ENCODE measurements around the gene UGT1A5.
"Not testable (repeated sequence)": the region's sequence is repeated elsewhere in the genome, so short reads cannot be mapped to it uniquely, and the experiment has no call there.

Gene UGT1A5

DNA sequence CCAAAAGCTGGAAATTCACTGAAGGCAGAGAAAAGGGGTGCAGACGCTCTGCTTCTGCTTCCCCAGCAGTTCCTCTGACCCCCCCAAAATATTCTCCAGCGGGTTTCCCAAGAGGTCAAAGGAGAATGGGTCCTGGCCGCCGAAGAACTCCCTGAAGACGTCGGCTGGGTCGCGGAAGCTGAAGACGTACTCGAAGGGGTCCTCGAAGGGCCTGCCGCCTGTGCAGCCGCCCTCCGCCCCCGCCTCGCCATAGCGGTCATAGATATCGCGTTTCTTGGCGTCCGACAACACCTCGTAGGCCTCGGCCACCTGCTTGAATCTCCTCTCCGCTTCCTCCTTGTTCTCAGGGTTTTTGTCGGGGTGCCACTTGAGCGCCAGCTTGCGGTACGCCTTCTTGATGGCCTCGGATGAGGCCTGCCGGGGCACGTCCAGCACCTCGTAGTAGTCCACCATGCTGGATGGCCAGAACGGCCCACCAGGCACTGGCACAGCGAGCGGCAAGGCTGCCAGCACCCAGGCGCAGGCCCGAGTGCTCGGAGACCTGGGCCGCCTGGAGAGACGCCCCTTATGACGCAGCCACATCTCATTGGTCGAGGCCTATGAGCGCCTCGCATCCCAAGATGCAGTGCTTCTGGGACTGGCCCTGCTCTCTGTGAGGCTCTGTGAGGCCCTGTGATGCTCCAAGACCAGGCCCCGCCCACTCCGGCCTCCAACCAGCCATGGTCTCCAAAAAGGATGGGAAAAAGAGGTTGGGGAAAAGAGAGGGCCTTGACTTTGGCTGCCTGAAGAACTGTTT lies 31.0 kb downstream of the UGT1A5 start (continued):
- TF ChIP-seq AEBP2 (tag by site-specific recombination; IDR thresholded peaks at IDR 0.05; ENCODE audit: borderline replicate concordance), result no peak
- TF ChIP-seq HIC1 (tag by site-specific recombination; IDR thresholded peaks at IDR 0.05), result no peak

DNA sequence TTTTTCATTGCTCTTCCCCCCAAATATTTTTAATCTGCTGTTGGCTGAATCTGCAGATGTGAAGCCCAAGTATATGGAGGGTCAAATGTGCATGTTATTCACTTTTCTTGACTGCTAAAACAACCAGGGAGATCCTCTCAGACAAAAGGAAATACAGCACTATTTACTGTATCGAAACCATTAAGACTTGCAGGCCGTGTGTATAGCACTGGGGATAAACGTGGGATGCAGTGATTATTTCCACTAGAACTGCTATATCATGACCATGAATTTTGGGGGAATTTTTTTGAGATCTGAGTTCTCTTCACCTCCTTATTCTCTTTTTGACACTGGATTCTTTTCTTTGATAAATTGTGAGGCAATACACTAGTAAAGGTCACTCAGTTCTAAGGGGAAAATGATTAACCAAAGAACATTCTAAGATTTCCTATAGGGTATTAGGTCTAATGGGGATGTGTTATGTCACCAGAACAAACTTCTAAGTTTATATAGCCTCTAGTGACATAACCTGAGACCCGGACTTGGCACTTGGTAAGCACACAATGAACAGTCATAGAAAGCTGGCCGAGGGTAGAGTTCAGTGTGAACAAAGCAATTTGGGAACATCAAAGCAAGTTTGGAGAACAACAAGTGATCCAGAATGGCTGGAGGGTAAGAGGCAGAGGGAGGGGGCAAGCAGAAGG lies 32.5 kb downstream of the UGT1A5 start:
- no peaks in the 10 kb centered on the region for H3K36me3 ChIP-seq (ENCODE audit: control insufficient read depth in 2 of 2, insufficient read depth in 1 of 2, low read length in 2 of 2)
- CTCF ChIA-PET, result no interaction called here
- H3K27ac ChIP-seq (ENCODE audit: extremely low read depth, low read depth, low read length), result no peak overlapping the region
- POLR2A ChIA-PET, result no interaction called here
- H3K9me3 ChIP-seq (ENCODE audit: control insufficient read depth, insufficient read depth, low read depth, low read length), result no peaks in the 10 kb centered on the region
- no peaks in the 10 kb centered on the region for H3K4me1 ChIP-seq (ENCODE audit: control insufficient read depth, insufficient read depth, low read length)
- TF ChIP-seq ZSCAN5A (tag by site-specific recombination; IDR thresholded peaks at IDR 0.05) (no peak), ZNF221 (tag by site-specific recombination; IDR thresholded peaks at IDR 0.05; ENCODE audit: borderline replicate concordance) (no peak), ZNF394 (tag by site-specific recombination; IDR thresholded peaks at IDR 0.05; ENCODE audit: borderline replicate concordance) (no peak), ZNF544 (tag by site-specific recombination; IDR thresholded peaks at IDR 0.05) (no peak), ZNF23 (tag by site-specific recombination; IDR thresholded peaks at IDR 0.05; ENCODE audit: borderline replicate concordance) (no peak), ZNF121 (tag by site-specific recombination; IDR thresholded peaks at IDR 0.05) (no peak), WT1 (tag by site-specific recombination; IDR thresholded peaks at IDR 0.05) (no peak), ZNF747 (tag by site-specific recombination; IDR thresholded peaks at IDR 0.05) (no peak)
- TF ChIP-seq, protein P1, sequence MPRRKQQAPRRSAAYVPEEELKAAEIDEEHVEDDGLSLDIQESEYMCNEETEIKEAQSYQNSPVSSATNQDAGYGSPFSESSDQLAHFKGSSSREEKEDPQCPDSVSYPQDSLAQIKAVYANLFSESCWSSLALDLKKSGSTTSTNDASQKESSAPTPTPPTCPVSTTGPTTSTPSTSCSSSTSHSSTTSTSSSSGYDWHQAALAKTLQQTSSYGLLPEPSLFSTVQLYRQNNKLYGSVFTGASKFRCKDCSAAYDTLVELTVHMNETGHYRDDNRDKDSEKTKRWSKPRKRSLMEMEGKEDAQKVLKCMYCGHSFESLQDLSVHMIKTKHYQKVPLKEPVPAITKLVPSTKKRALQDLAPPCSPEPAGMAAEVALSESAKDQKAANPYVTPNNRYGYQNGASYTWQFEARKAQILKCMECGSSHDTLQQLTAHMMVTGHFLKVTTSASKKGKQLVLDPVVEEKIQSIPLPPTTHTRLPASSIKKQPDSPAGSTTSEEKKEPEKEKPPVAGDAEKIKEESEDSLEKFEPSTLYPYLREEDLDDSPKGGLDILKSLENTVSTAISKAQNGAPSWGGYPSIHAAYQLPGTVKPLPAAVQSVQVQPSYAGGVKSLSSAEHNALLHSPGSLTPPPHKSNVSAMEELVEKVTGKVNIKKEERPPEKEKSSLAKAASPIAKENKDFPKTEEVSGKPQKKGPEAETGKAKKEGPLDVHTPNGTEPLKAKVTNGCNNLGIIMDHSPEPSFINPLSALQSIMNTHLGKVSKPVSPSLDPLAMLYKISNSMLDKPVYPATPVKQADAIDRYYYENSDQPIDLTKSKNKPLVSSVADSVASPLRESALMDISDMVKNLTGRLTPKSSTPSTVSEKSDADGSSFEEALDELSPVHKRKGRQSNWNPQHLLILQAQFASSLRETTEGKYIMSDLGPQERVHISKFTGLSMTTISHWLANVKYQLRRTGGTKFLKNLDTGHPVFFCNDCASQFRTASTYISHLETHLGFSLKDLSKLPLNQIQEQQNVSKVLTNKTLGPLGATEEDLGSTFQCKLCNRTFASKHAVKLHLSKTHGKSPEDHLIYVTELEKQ (tag by site-specific recombination; IDR thresholded peaks at IDR 0.05; ENCODE audit: borderline replicate concordance), result no peak
- TF ChIP-seq, protein P2, sequence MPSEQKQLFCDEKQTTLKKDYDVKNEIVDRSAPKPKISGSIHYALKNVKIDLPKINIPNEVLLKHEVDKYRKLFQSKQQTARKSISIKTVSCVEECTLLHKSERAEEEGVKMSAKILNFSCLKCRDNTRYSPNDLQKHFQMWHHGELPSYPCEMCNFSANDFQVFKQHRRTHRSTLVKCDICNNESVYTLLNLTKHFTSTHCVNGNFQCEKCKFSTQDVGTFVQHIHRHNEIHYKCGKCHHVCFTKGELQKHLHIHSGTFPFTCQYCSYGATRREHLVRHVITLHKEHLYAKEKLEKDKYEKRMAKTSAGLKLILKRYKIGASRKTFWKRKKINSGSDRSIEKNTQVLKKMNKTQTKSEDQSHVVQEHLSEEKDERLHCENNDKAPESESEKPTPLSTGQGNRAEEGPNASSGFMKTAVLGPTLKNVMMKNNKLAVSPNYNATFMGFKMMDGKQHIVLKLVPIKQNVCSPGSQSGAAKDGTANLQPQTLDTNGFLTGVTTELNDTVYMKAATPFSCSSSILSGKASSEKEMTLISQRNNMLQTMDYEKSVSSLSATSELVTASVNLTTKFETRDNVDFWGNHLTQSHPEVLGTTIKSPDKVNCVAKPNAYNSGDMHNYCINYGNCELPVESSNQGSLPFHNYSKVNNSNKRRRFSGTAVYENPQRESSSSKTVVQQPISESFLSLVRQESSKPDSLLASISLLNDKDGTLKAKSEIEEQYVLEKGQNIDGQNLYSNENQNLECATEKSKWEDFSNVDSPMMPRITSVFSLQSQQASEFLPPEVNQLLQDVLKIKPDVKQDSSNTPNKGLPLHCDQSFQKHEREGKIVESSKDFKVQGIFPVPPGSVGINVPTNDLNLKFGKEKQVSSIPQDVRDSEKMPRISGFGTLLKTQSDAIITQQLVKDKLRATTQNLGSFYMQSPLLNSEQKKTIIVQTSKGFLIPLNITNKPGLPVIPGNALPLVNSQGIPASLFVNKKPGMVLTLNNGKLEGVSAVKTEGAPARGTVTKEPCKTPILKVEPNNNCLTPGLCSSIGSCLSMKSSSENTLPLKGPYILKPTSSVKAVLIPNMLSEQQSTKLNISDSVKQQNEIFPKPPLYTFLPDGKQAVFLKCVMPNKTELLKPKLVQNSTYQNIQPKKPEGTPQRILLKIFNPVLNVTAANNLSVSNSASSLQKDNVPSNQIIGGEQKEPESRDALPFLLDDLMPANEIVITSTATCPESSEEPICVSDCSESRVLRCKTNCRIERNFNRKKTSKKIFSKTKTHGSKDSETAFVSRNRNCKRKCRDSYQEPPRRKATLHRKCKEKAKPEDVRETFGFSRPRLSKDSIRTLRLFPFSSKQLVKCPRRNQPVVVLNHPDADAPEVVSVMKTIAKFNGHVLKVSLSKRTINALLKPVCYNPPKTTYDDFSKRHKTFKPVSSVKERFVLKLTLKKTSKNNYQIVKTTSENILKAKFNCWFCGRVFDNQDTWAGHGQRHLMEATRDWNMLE (tag by site-specific recombination; conservative IDR thresholded peaks at IDR 0.05; ENCODE audit: low read depth), result no peak
- no peak overlapping the region for H3K4me3 ChIP-seq (ENCODE audit: low read depth, low read length)

GRCh38 chr2:233745838-233746237 lies 33.1 kb downstream of the UGT1A5 start:
- CTCF ChIA-PET; H3K27ac ChIP-seq (ENCODE audit: extremely low read depth, low read depth, low read length); H3K9me3 ChIP-seq (ENCODE audit: control insufficient read depth, insufficient read depth, low read depth, low read length); H3K4me1 ChIP-seq (ENCODE audit: control insufficient read depth, insufficient read depth, low read length); H3K4me3 ChIP-seq (ENCODE audit: low read depth, low read length); H3K36me3 ChIP-seq (ENCODE audit: control insufficient read depth in 2 of 2, insufficient read depth in 1 of 2, low read length in 2 of 2); POLR2A ChIA-PET: not testable (repeated sequence)

Data from HEK293 (cell line).